Measurements from ENCODE around the gene FRMPD1.
A peak's percentile ranks its signal among the peaks of the same experiment; 100 is the strongest.

The FRMPD1 gene

GRCh38 chr9:37740631-37741328, 90.0 kb downstream of the FRMPD1 start:
- H3K9ac ChIP-seq = no peak overlapping the region
- H3K27ac ChIP-seq = no peak overlapping the region

DNA sequence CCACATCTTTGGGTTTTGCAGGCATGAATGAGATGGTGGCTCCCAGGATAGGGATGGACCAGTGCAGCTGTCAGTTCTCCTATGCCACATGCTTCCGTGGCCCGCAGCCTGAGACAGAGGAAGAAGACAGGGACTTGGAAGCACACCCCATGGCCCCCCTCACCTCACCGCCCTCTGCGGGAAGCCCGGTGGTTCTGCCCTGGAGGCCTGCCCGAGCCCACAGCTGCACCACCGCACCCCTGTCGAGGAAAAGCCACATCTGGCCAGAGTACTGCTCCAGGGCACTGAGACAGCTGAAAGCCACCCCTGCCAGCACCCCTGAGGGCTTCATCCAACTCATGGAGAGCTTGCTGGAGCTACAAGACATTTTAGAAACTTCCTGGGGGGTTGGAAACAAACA, 95.2 kb downstream of the FRMPD1 start:
- Histone ChIP-seq H2AFZ (ENCODE audit: low read depth) (no peak overlapping the region), H3K4me2 (no peak overlapping the region)
- no peak for TF ChIP-seq CTCF (conservative IDR thresholded peaks at IDR 0.05; ENCODE audit: low read depth, low read length)

More at GRCh38 chr9:37740631-37741328, 90.0 kb downstream of the FRMPD1 start:
- no peaks in the 10 kb centered on the region for H3K27me3 ChIP-seq (ENCODE audit: insufficient read depth, low read depth)
- H3K4me2 ChIP-seq = no peak overlapping the region
- no peaks in the 10 kb centered on the region for H4K20me1 ChIP-seq (ENCODE audit: insufficient read depth)
- H3K4me1 ChIP-seq (ENCODE audit: low read depth, poor library complexity, severe bottlenecking) = no peaks in the 10 kb centered on the region
- TF ChIP-seq CTCF (conservative IDR thresholded peaks at IDR 0.05; ENCODE audit: low read depth, low read length) = no peak
- H3K4me3 ChIP-seq (IDR thresholded peaks at IDR 0.05; ENCODE audit: insufficient read depth, low read depth, low read length) = no peak overlapping the region
- H3K79me2 ChIP-seq (ENCODE audit: insufficient read depth, low read depth) = no peaks in the 10 kb centered on the region
- H3K36me3 ChIP-seq (ENCODE audit: insufficient read depth) = no peaks in the 10 kb centered on the region
- no peak overlapping the region for H2AFZ ChIP-seq (ENCODE audit: low read depth)

DNA sequence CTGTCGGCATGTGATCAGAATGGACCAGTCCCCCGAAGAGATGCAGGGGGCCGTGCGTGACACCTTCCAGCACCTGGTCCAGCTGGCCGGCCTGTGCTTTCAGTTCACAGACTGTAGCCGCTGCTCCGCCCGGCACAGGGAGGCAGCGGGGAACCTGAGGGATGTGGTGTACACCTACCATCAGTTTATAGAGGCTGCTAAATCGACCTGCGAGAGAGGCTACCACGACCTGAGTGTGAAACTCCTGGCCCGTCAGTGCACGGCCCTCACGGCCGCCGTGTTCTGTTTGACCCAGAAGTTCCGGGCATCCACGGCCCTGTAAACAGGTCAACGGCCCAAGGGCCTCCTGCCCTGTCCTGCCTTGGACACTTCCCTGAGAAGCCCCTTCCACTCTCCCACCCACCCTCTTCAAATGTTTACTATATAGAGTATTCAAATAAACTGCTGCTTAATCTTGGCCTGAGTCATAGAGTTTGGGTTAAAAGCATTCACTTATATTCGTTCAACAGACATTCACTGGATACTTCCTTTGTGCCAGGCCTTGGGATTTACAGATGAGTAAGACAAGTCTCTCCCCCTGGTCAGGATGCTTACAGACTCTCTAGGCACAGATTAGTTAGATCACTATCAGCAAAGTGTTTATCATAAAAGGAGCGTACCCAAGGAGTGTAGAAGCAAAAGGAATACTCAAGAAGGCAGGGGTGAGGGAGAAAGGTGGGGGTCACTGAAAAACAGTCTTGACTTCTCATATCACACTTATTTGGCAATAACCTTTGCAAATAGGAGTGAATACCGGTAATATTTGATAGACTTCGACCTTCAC, 95.9 kb downstream of the FRMPD1 start:
- H3K27ac ChIP-seq = no peak overlapping the region
- no peak overlapping the region for H3K4me3 ChIP-seq (IDR thresholded peaks at IDR 0.05; ENCODE audit: insufficient read depth, low read depth, low read length)
- TF ChIP-seq CTCF (conservative IDR thresholded peaks at IDR 0.05; ENCODE audit: low read depth, low read length) = no peak
- no peak overlapping the region for H3K9ac ChIP-seq
- H4K20me1 ChIP-seq (ENCODE audit: insufficient read depth) = no peaks in the 10 kb centered on the region
- no peaks in the 10 kb centered on the region for H3K27me3 ChIP-seq (ENCODE audit: insufficient read depth, low read depth)
- no peak overlapping the region; the same call in 1 of the 2 replicates for H2AFZ ChIP-seq (ENCODE audit: low read depth)
- H3K36me3 ChIP-seq (ENCODE audit: insufficient read depth) = no peaks in the 10 kb centered on the region
- H3K4me1 ChIP-seq (ENCODE audit: low read depth, poor library complexity, severe bottlenecking) = no peaks in the 10 kb centered on the region
- no peak overlapping the region; the same call in 1 of the 2 replicates for H3K4me2 ChIP-seq
- no peaks in the 10 kb centered on the region for H3K79me2 ChIP-seq (ENCODE audit: insufficient read depth, low read depth)

More for the DNA sequence above, 95.2 kb downstream of the FRMPD1 start:
- Histone ChIP-seq H3K4me1 (ENCODE audit: low read depth, poor library complexity, severe bottlenecking) (no peaks in the 10 kb centered on the region), H3K27ac (no peak overlapping the region), H3K79me2 (ENCODE audit: insufficient read depth, low read depth) (no peaks in the 10 kb centered on the region), H3K9ac (no peak overlapping the region), H3K27me3 (ENCODE audit: insufficient read depth, low read depth) (no peaks in the 10 kb centered on the region), H3K36me3 (ENCODE audit: insufficient read depth) (no peaks in the 10 kb centered on the region), H3K4me3 (IDR thresholded peaks at IDR 0.05; ENCODE audit: insufficient read depth, low read depth, low read length) (no peak overlapping the region), H4K20me1 (ENCODE audit: insufficient read depth) (no peaks in the 10 kb centered on the region)

GRCh38 chr9:37747271-37747753, 96.6 kb downstream of the FRMPD1 start:
- Histone ChIP-seq H3K4me1 (ENCODE audit: low read depth, poor library complexity, severe bottlenecking) (no peaks in the 10 kb centered on the region), H3K27me3 (ENCODE audit: insufficient read depth, low read depth) (no peaks in the 10 kb centered on the region), H3K4me2 (no peak overlapping the region; the same call in 1 of the 2 replicates), H3K36me3 (ENCODE audit: insufficient read depth) (no peaks in the 10 kb centered on the region), H3K27ac (no peak overlapping the region), H3K4me3 (IDR thresholded peaks at IDR 0.05; ENCODE audit: insufficient read depth, low read depth, low read length) (no peak overlapping the region), H3K9ac (no peak overlapping the region), H4K20me1 (ENCODE audit: insufficient read depth) (no peaks in the 10 kb centered on the region), H2AFZ (ENCODE audit: low read depth) (no peak overlapping the region; the same call in 1 of the 2 replicates), H3K79me2 (ENCODE audit: insufficient read depth, low read depth) (no peaks in the 10 kb centered on the region)
- TF ChIP-seq CTCF (conservative IDR thresholded peaks at IDR 0.05; ENCODE audit: low read depth, low read length) = peak; percentile 90

Measured in KMS-11 (cell line).